Parathyroid adenoma (tissue), 2 donors: Measurements from ENCODE around the gene TMEM31.

Experiments
- H2AFZ ChIP-seq: fragments of 300-600 bp; sonication (generic); one replicate; pipeline ENCODE4 v1.7.0; 2017; ENCODE audit warnings: antibody characterized with exemption, mild to moderate bottlenecking
- H3K27ac ChIP-seq: fragments of 300-600 bp; sonication (generic); one replicate; pipeline ENCODE4 v1.7.0; 2017
- H3K27me3 ChIP-seq: fragments of 300-600 bp; sonication (generic); one replicate; pipeline ENCODE4 v1.7.0; 2017; ENCODE audit warnings: low read length; ENCODE audit not compliant: control insufficient read depth, insufficient read depth
- H3K36me3 ChIP-seq: fragments of 300-600 bp; sonication (generic); one replicate; pipeline ENCODE4 v1.7.0; 2017; ENCODE audit warnings: low read length; ENCODE audit not compliant: control insufficient read depth, insufficient read depth
- H3K4me1 ChIP-seq: fragments of 300-600 bp; sonication (generic); one replicate; pipeline ENCODE4 v1.7.0; 2017; ENCODE audit warnings: control low read depth
- H3K4me2 ChIP-seq: fragments of 300-600 bp; sonication (generic); one replicate; pipeline ENCODE4 v1.7.0; 2017; ENCODE audit warnings: low read length
- H3K4me3 ChIP-seq: fragments of 300-600 bp; sonication (generic); one replicate; pipeline ENCODE4 v1.7.0; 2017; ENCODE audit warnings: low read depth, low read length
- H3K79me2 ChIP-seq: fragments of 300-600 bp; sonication (generic); one replicate; pipeline ENCODE4 v1.7.0; 2017; ENCODE audit warnings: control low read depth
- H3K9ac ChIP-seq: fragments of 300-600 bp; sonication (generic); one replicate; pipeline ENCODE4 v1.7.0; 2017; ENCODE audit warnings: mild to moderate bottlenecking
- H3K9me3 ChIP-seq: fragments of 300-600 bp; sonication (generic); one replicate; pipeline ENCODE4 v1.7.0; 2017; ENCODE audit warnings: low read length; ENCODE audit not compliant: control insufficient read depth
- TF ChIP-seq, protein P1 (sequence below): fragments of 300-600 bp; sonication (generic); IDR thresholded peaks from one replicate; pipeline ENCODE4 v1.7.0; 2017; ENCODE audit warnings: antibody characterized with exemption, mild to moderate bottlenecking
- donor health status: primary hyperparathyroidism.

Gene TMEM31

DNA sequence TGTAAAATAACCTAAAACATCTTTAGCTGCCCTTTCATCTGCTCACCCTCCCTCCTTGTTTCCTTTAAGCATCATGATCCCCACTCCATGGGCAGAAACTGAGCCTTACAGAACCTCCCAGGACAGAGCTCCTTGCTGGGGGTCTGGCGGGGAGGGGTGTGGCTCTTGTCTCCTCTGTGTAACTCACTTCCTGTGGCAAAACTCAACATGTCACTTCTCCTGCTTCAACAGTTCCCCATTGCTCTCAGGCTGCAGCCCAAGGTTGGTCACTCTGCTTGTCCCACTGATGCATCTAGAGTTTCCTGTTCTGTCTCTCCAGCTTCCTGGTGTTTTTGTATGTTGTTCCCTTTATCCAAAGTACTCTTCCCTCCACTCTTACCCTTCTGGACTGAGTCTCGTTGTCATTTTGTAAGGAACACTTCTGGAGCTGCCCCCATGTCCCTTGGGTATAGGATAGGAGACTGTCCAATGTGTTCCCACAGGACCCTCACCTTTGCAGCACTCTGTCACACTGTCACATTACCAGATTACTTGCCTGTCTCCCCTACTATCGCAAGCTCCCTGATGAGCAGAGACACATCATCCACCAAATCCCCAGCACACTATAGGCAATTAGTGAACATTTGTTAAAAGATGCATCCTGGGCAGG lies 19.6 kb downstream of the TMEM31 start:
- no peak overlapping the region for H3K4me2 ChIP-seq
- no peak overlapping the region for H3K4me3 ChIP-seq
- peaks cover 49% of the 10 kb centered on the region for H3K4me1 ChIP-seq
- H2AFZ ChIP-seq, result peak overlapping the region; percentile 7
- H3K9me3 ChIP-seq, result no peaks in the 10 kb centered on the region
- TF ChIP-seq, protein P1, sequence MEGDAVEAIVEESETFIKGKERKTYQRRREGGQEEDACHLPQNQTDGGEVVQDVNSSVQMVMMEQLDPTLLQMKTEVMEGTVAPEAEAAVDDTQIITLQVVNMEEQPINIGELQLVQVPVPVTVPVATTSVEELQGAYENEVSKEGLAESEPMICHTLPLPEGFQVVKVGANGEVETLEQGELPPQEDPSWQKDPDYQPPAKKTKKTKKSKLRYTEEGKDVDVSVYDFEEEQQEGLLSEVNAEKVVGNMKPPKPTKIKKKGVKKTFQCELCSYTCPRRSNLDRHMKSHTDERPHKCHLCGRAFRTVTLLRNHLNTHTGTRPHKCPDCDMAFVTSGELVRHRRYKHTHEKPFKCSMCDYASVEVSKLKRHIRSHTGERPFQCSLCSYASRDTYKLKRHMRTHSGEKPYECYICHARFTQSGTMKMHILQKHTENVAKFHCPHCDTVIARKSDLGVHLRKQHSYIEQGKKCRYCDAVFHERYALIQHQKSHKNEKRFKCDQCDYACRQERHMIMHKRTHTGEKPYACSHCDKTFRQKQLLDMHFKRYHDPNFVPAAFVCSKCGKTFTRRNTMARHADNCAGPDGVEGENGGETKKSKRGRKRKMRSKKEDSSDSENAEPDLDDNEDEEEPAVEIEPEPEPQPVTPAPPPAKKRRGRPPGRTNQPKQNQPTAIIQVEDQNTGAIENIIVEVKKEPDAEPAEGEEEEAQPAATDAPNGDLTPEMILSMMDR, result no peak
- no peaks in the 10 kb centered on the region for H3K79me2 ChIP-seq
- H3K36me3 ChIP-seq, result no peaks in the 10 kb centered on the region
- H3K9ac ChIP-seq, result no peak overlapping the region
- H3K27me3 ChIP-seq, result no peaks in the 10 kb centered on the region
- peak overlapping the region; percentile 57 for H3K27ac ChIP-seq

DNA sequence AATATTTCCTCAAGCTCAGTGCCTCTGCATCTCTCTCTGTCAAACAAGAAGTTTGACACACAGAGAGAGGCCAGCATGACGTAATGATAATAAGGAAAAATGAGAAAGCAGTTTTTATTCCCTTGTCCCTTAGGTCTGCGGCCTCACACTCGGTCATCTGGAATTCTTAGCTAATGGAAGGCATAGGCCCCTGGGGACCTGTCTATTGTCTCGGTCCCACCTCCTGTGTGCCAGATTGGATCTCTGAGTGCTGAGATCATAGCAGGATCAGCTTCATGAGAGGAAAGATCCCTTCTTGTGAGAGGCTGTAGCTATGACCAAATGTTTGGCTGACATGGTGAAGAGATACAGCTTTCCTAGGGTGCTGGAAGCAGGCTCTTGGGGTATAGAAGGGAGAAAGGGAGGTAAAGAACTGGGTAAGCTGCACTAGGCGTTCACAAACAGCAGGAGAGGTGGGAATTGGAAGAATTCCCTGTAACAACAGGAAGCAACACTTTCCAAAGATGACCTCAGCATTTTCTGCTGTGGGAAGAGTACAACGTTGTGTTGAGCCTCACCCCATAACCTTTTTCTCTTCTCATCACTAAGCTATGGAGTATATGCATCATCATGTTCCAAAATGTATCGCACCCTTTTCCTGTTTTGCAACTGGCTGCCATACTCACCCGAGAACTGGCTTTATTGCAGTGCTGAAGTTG lies 20.2 kb downstream of the TMEM31 start:
- Histone ChIP-seq H3K4me2 (no peak overlapping the region), H3K27ac (peak overlapping the region; percentile 57), H3K27me3 (no peaks in the 10 kb centered on the region), H3K9me3 (no peaks in the 10 kb centered on the region), H3K4me3 (no peak overlapping the region), H3K9ac (no peak overlapping the region), H3K79me2 (no peaks in the 10 kb centered on the region), H3K36me3 (no peaks in the 10 kb centered on the region), H2AFZ (peak overlapping the region; percentile 7), H3K4me1 (peaks cover 49% of the 10 kb centered on the region)
- TF ChIP-seq, protein P1, result no peak

DNA sequence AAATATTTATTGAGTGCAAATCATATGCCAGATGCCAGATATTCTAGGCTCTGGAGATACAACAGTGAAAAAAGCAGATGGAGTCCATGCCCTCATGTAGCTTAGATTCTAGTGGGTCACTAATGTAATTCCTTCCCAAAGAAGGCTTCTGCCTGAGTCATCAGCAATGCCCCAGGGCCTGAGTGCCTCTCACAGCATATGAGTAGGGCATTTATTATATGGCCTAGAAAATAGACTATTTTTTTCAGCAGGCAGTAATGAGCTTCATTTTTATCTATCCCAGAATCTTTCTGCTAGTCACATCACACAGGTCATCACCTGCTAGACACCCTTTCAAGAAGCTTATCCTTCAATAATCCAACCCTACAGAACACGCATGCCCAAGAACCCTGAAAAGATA lies 22.3 kb downstream of the TMEM31 start:
- no peak overlapping the region for H3K4me3 ChIP-seq
- no peaks in the 10 kb centered on the region for H3K79me2 ChIP-seq
- H3K4me1 ChIP-seq, result peaks cover 47% of the 10 kb centered on the region
- no peaks in the 10 kb centered on the region for H3K27me3 ChIP-seq
- no peak overlapping the region for H2AFZ ChIP-seq
- TF ChIP-seq, protein P1, result no peak
- no peaks in the 10 kb centered on the region for H3K36me3 ChIP-seq
- H3K4me2 ChIP-seq, result no peak overlapping the region
- no peak overlapping the region for H3K27ac ChIP-seq
- H3K9me3 ChIP-seq, result no peaks in the 10 kb centered on the region
- H3K9ac ChIP-seq, result no peak overlapping the region

DNA sequence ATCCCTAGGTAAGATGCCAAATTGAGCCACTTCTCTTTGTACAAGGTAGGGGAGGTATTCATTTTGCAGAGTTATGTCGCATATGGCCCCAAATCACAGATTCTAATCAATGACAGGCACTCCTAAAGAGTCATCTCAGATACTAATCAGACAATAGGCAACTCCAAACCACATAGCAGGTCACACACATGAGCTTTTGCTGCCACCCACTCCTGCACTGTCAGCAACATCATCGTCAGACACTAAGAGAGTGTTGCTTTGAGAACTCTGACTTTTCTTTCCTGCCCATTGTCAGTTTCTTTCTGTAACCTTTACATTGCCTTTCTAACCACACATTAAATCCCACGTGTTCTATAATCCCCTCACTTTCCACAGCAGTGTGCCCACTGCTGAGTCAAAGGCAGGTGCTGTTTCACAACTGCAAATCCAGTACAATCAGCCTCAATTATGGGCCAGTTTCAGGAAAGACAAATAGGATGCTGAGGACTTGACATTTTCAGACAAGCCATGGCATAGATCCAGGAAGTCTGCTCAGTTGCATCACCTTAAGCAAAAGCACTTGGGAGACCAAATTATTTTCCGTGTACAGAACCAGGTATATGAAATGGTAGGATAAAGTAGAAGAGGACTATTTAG lies 23.5 kb downstream of the TMEM31 start:
- Histone ChIP-seq H3K4me2 (peak overlapping the region; percentile 42), H2AFZ (no peak overlapping the region), H3K9ac (no peak overlapping the region), H3K4me3 (no peak overlapping the region), H3K4me1 (peaks cover 43% of the 10 kb centered on the region), H3K27me3 (no peaks in the 10 kb centered on the region), H3K27ac (peak overlapping the region; percentile 59), H3K36me3 (no peaks in the 10 kb centered on the region), H3K9me3 (no peaks in the 10 kb centered on the region), H3K79me2 (no peaks in the 10 kb centered on the region)
- TF ChIP-seq, protein P1, result no peak
